OCI-LY7 (cell line): ENCODE measurements around the gene SNTB2. TPM values are rescaled to one million over a fixed set of nuclear protein-coding genes. Genes with fewer than 3 reads are reported as not detected.

ENCODE experiments used
- BruUV-seq: library from RNA; stranded (reverse); fragments of 400-500 nt; replicated peaks from 2 replicates; lab custom pipeline; 2021; lab: Mats Ljungman, UMichigan
- CTCF ChIA-PET: fragments of 300-600 bp; sonication (Branson Sonifier 250); formaldehyde crosslinking; loops from one replicate; lab custom pipeline; 2022; ENCODE audit warnings: antibody characterized with exemption; ENCODE audit not compliant: unreplicated experiment; lab: Charles Lee
- POLR2A ChIA-PET: fragments of 300-600 bp; sonication (Branson Sonifier 250); formaldehyde crosslinking; loops from one replicate; lab custom pipeline; 2022; ENCODE audit warnings: antibody characterized with exemption; lab: Charles Lee
- DNase-seq: peaks from one replicate; pipeline ENCODE4 v3.0.0-alpha.2; 2015; ENCODE audit warnings: low spot score
- H2AFZ ChIP-seq: fragments of 200-600 bp; sonication (generic), shearing (Covaris generic); 2 replicates; pipeline ENCODE4 v1.6.1; 2014; ENCODE audit warnings: mild to moderate bottlenecking, antibody characterized with exemption, low read length, moderate library complexity
- H3K27ac ChIP-seq: fragments of 200-600 bp; sonication (generic); 2 replicates; pipeline ENCODE4 v1.5.1; 2014; ENCODE audit warnings: mixed run types, low read depth, mild to moderate bottlenecking, moderate library complexity, low read length, inconsistent platforms; ENCODE audit not compliant: poor library complexity, severe bottlenecking
- H3K36me3 ChIP-seq: fragments of 200-600 bp; sonication (generic); 2 replicates; pipeline ENCODE4 v1.6.1; 2014; ENCODE audit warnings: mild to moderate bottlenecking, antibody characterized with exemption, low read length, moderate library complexity, mixed read lengths; ENCODE audit not compliant: insufficient read depth
- H3K4me1 ChIP-seq: fragments of 200-600 bp; sonication (generic); 2 replicates; pipeline ENCODE4 v1.5.1; 2014; ENCODE audit warnings: mild to moderate bottlenecking, low read length; ENCODE audit not compliant: insufficient read depth, poor library complexity, severe bottlenecking
- H3K4me2 ChIP-seq: fragments of 200-600 bp; sonication (generic); 2 replicates; pipeline ENCODE4 v1.6.1; 2014; ENCODE audit warnings: mild to moderate bottlenecking, low read length
- H3K4me3 ChIP-seq: fragments of 200-600 bp; sonication (generic); 2 replicates; pipeline ENCODE4 v1.5.1; 2014; ENCODE audit warnings: mild to moderate bottlenecking, low read depth, low read length; ENCODE audit not compliant: poor library complexity, severe bottlenecking
- H3K79me2 ChIP-seq: fragments of 200-600 bp; sonication (generic); 2 replicates; pipeline ENCODE4 v1.6.1; 2016; ENCODE audit warnings: low read depth, mild to moderate bottlenecking, low read length, moderate library complexity, mixed read lengths; ENCODE audit not compliant: insufficient read depth
- H3K9me2 ChIP-seq: fragments of 200-600 bp; sonication (generic); 2 replicates; pipeline ENCODE4 v1.6.1; 2016; ENCODE audit warnings: mild to moderate bottlenecking, low read length, mixed read lengths; ENCODE audit not compliant: insufficient read depth
- H3K9me3 ChIP-seq: fragments of 200-600 bp; sonication (generic); 2 replicates; pipeline ENCODE4 v1.6.1; 2014; ENCODE audit warnings: mild to moderate bottlenecking, mixed run types, low read length, mixed read lengths
- H4K20me1 ChIP-seq: fragments of 200-600 bp; sonication (generic); 2 replicates; pipeline ENCODE4 v1.6.1; 2014; ENCODE audit warnings: mild to moderate bottlenecking, antibody characterized with exemption, low read length, moderate library complexity, mixed read lengths; ENCODE audit not compliant: insufficient read depth
- CTCF ChIP-seq: fragments of 200-600 bp; sonication (generic); conservative IDR thresholded peaks from 2 replicates; pipeline ENCODE4 v1.5.1; 2014; ENCODE audit warnings: mild to moderate bottlenecking, antibody characterized with exemption, low read length, moderate library complexity, mixed read lengths
- EZH2phosphoT487 ChIP-seq: fragments of 200-600 bp; sonication (generic); IDR thresholded peaks from 2 replicates; pipeline ENCODE4 v1.6.1; 2018; ENCODE audit warnings: low read depth, borderline replicate concordance, mild to moderate bottlenecking, mixed run types, antibody characterized with exemption, low read length, moderate library complexity, mixed read lengths
- intact Hi-C: fragments of 100-400 bp; cut with micrococcal nuclease; formaldehyde crosslinking; loops from one replicate; pipeline ENCODE4 v1.10.0; 2022; ENCODE audit not compliant: unreplicated experiment
- total RNA-seq, 2 experiments: library from RNA; depleted of rRNA in 1 of 2; stranded (reverse); fragments of >200 nt in 1 of 2; shearing (Covaris generic) in 1 of 2; gene quantifications; 2 replicates each; pipeline ENCODE4 v1.2.3, GENCODE V29; 2014 to 2022

Gene SNTB2
- total RNA-seq, 2 experiments from 2014 or later: 21.2 to 34.1 TPM

- Histone ChIP-seq H3K4me1 (peaks cover 28% of the 10 kb centered on the region), H3K36me3 (no peaks in the 10 kb centered on the region), H3K27ac (peak overlapping the region; percentile 68), H3K79me2 (peaks cover 54% of the 10 kb centered on the region), H4K20me1 (0 out of 2 replicates have a peak, but pooled peaks cover 4% of the 10 kb centered on the region), H3K4me3 (peak overlapping the region; percentile 79), H3K9me3 (no peaks in the 10 kb centered on the region), H2AFZ (peak overlapping the region; percentile 44; the same call in 1 of the 2 replicates), H3K4me2 (peak overlapping the region; percentile 76), H3K9me2 (no peaks in the 10 kb centered on the region)
- DNase-seq: no peak
- ChIA-PET CTCF (no interaction called here), POLR2A (interaction anchor here (0.6 to 1.5 kb wide), 5 partner anchors 10 to 122 kb away, joined by 3 to 6 read pairs (median 5); no protein-coding TSS in a partner anchor)
- no TSS peak for BruUV-seq
- no peak for TF ChIP-seq CTCF
- TF ChIP-seq EZH2phosphoT487: no peak
- intact Hi-C loops: no loop called here
These were observed 1.8 kb downstream of the SNTB2 start for GRCh38 chr16:69188716-69189115.

GRCh38 chr16:69190046-69190588, 3.2 kb downstream of the SNTB2 start:
- Histone ChIP-seq H3K9me3 (no peaks in the 10 kb centered on the region), H3K9me2 (no peaks in the 10 kb centered on the region), H3K79me2 (peaks cover 68% of the 10 kb centered on the region), H3K4me3 (peak overlapping the region; percentile 79), H3K4me2 (peak overlapping the region; percentile 76), H2AFZ (peak overlapping the region; percentile 15; the same call in 1 of the 2 replicates), H3K27ac (peak overlapping the region; percentile 27), H3K4me1 (peaks cover 28% of the 10 kb centered on the region), H3K36me3 (no peaks in the 10 kb centered on the region), H4K20me1 (0 out of 2 replicates have a peak, but pooled peaks cover 14% of the 10 kb centered on the region)
- no TSS peak for BruUV-seq
- CTCF ChIA-PET: interaction anchor here (0.6 kb wide), 1 partner anchor 57 kb away, joined by 3 read pairs; no protein-coding TSS in a partner anchor
- POLR2A ChIA-PET: no interaction called here
- intact Hi-C loops: no loop called here
- DNase-seq: no peak
- TF ChIP-seq CTCF (no peak), EZH2phosphoT487 (no peak)

- Histone ChIP-seq H3K27ac (peak overlapping the region; percentile 27), H3K79me2 (peaks cover 69% of the 10 kb centered on the region), H3K4me1 (peaks cover 28% of the 10 kb centered on the region), H3K36me3 (no peaks in the 10 kb centered on the region), H3K9me2 (no peaks in the 10 kb centered on the region), H4K20me1 (0 out of 2 replicates have a peak, but pooled peaks cover 14% of the 10 kb centered on the region), H3K4me3 (peak overlapping the region; percentile 79), H2AFZ (no peak overlapping the region), H3K4me2 (peak overlapping the region; percentile 76), H3K9me3 (no peaks in the 10 kb centered on the region)
- peak; percentile 31 for DNase-seq
- no peak for TF ChIP-seq EZH2phosphoT487
- BruUV-seq: TSS peak; percentile 36
- ChIA-PET POLR2A (interaction anchor here (0.6 kb wide), 2 partner anchors 29 to 93 kb away, joined by 3 read pairs; no protein-coding TSS in a partner anchor), CTCF (interaction anchor here (0.6 kb wide), 1 partner anchor 58 kb away, joined by 3 read pairs; no protein-coding TSS in a partner anchor)
- intact Hi-C loops: no loop called here
These were observed 3.6 kb downstream of the SNTB2 start for GRCh38 chr16:69190598-69190997.
